Lung (tissue), 12 donors: ENCODE measurements around the gene TMC5. TPM values are rescaled to one million over a fixed set of nuclear protein-coding genes. Genes with fewer than 3 reads are reported as not detected.

ENCODE experiments used
- ATAC-seq: fragments of 200-7000 bp; cut with Tn5 transposase; one replicate; pipeline ENCODE4 v1.9.1; 2020; ENCODE audit warnings: moderate number of reproducible peaks; ENCODE audit not compliant: insufficient read depth, low FRiP score
- DNase-seq, 3 donors: peaks; one replicate each; pipeline ENCODE4 v3.0.0-alpha.2; 2013 to 2017
- H3K27ac ChIP-seq, 2 donors: one replicate each; pipeline ENCODE4 v1.5.1; 2013; ENCODE audit warnings: mild to moderate bottlenecking in 2 of 2, moderate library complexity in 2 of 2, control low read depth in 1 of 2, inconsistent platforms in 1 of 2, low read depth in 1 of 2, low read length in 1 of 2
- H3K27me3 ChIP-seq, 3 donors: one replicate each; pipeline ENCODE4 v1.5.1; 2013; ENCODE audit warnings: low read length in 2 of 3; ENCODE audit not compliant: control insufficient read depth in 3 of 3, insufficient read depth in 3 of 3
- H3K36me3 ChIP-seq, 4 donors: one replicate each; pipeline ENCODE4 v1.5.1; 2013; ENCODE audit warnings: low read length in 4 of 4, mild to moderate bottlenecking in 1 of 4, moderate library complexity in 1 of 4; ENCODE audit not compliant: control insufficient read depth in 4 of 4, insufficient read depth in 4 of 4
- H3K4me1 ChIP-seq, 5 donors: one replicate each; pipeline ENCODE4 v1.5.1; 2013; ENCODE audit warnings: low read length in 5 of 5, mild to moderate bottlenecking in 2 of 5, moderate library complexity in 1 of 5; ENCODE audit not compliant: control insufficient read depth in 5 of 5, insufficient read depth in 5 of 5
- H3K4me3 ChIP-seq: one replicate; pipeline ENCODE4 v1.5.1; 2013; ENCODE audit warnings: mild to moderate bottlenecking, control low read depth, moderate library complexity
- H3K9ac ChIP-seq, 2 donors: one replicate each; pipeline ENCODE4 v1.5.1; 2013; ENCODE audit warnings: low read length in 2 of 2, control low read depth in 1 of 2; ENCODE audit not compliant: insufficient read depth in 1 of 2
- H3K9me3 ChIP-seq, 4 donors: one replicate each; pipeline ENCODE4 v1.5.1; 2013; ENCODE audit warnings: low read length in 3 of 4, mild to moderate bottlenecking in 1 of 4, moderate library complexity in 1 of 4; ENCODE audit not compliant: control insufficient read depth in 4 of 4, insufficient read depth in 3 of 4
- CTCF ChIP-seq: IDR thresholded peaks from 2 replicates; pipeline ENCODE4 v1.5.1; 2012; ENCODE audit warnings: mild to moderate bottlenecking; ENCODE audit errors: control extremely low read depth, extremely low read depth
- WGBS, 2 donors: extraction: QIAGEN DNeasy Blood & Tissue Kit; methylation state at CpG; one replicate each; pipeline ENCODE4 v1.1.7; 2013; 5-methylcytosine and 5-hydroxymethylcytosine counted together
- polyA plus RNA-seq, 2 donors: library from polyadenylated mRNA; stranded (reverse); fragments of 200-250 nt; gene quantifications; one replicate each; pipeline ENCODE4 v1.2.1, GENCODE V29; 2013
- total RNA-seq, 2 donors: library from RNA; depleted of rRNA in 1 of 2; stranded (reverse); fragments of >200 nt in 1 of 2; gene quantifications; one replicate each; pipeline ENCODE4 v1.2.1, GENCODE V29; 2014 to 2021
- donor health status: control.
- donor health status: control.
- donor health status: Bipolar disorder and iron deficiency.
- donor health status: healthy.
- donor health status: DM: yes; HTN: yes; CAD: no.

Gene TMC5
- total and polyA plus RNA-seq, 4 donors: 43.2 to 129 (median 53.4) TPM

GRCh38 chr16:19515757-19516156, 98.1 kb downstream of the TMC5 start:
- DNase-seq (no peak), ATAC-seq (no peak)
- Histone ChIP-seq H3K9me3 (no peaks in the 10 kb centered on the region), H3K27me3 (no peaks in the 10 kb centered on the region), H3K4me1 (peaks cover 0 to 10% (median 2%) of the 10 kb centered on the region in 5 donors), H3K27ac (no peak overlapping the region), H3K4me3 (no peak overlapping the region), H3K9ac (no peak overlapping the region), H3K36me3 (peaks cover 0 to 23% (median 16%) of the 10 kb centered on the region in 4 donors)
- 79 to 94% methylated on average over 2 of the region's 2 CpGs for WGBS, 2 donors
- no peak for TF ChIP-seq CTCF

- 73 to 82% methylated on average over 8 of the region's 8 CpGs for WGBS, 2 donors
- no peak for DNase-seq
Observed at GRCh38 chr16:19517424-19518089, 99.9 kb downstream of the TMC5 start.

GRCh38 chr16:19518388-19518787, 100.7 kb downstream of the TMC5 start:
- peaks cover 0 to 19% (median 13%) of the 10 kb centered on the region in 4 donors for H3K36me3 ChIP-seq
- H3K4me1 ChIP-seq: peaks cover 0 to 23% (median 5%) of the 10 kb centered on the region in 5 donors
- no peak overlapping the region for H3K4me3 ChIP-seq
- TF ChIP-seq CTCF: no peak
- H3K27ac ChIP-seq: no peak overlapping the region
- DNase-seq (no peak), ATAC-seq (no peak)
- WGBS, 2 donors: 70 to 86% methylated on average over 2 of the region's 2 CpGs
- no peaks in the 10 kb centered on the region for H3K9me3 ChIP-seq
- H3K27me3 ChIP-seq: no peaks in the 10 kb centered on the region
- H3K9ac ChIP-seq: peak overlapping the region in 1 of 2 donors; percentile 13

More at GRCh38 chr16:19517424-19518089, 99.9 kb downstream of the TMC5 start:
- no peak for ATAC-seq
- H3K9ac ChIP-seq: peak overlapping the region in 1 of 2 donors; percentile 32
- H3K9me3 ChIP-seq: no peaks in the 10 kb centered on the region
- H3K4me1 ChIP-seq: peaks cover 0 to 20% (median 5%) of the 10 kb centered on the region in 5 donors
- no peak for TF ChIP-seq CTCF
- H3K36me3 ChIP-seq: peaks cover 0 to 22% (median 15%) of the 10 kb centered on the region in 4 donors
- no peak overlapping the region for H3K27ac ChIP-seq
- H3K27me3 ChIP-seq: no peaks in the 10 kb centered on the region
- no peak overlapping the region for H3K4me3 ChIP-seq
